HEK293T (cell line): Measurements from ENCODE around the gene GOLGA7B.

ENCODE experiments used
- CTCF ChIA-PET: fragments of 350-600 bp; formaldehyde crosslinking; extraction: SDS; loops from one replicate; lab custom pipeline; 2021; ENCODE audit warnings: antibody characterized with exemption, inconsistent platforms; lab: Yijun Ruan, JAX
- POLR2A ChIA-PET: fragments of 350-600 bp; formaldehyde crosslinking; extraction: SDS; loops from one replicate; lab custom pipeline; 2020; ENCODE audit warnings: antibody characterized with exemption, inconsistent platforms; lab: Yijun Ruan, JAX
- DNase-seq: peaks from one replicate; pipeline ENCODE4 v3.0.0; 2012; ENCODE audit warnings: mixed read lengths; ENCODE audit errors: extremely low spot score
- ARNT ChIP-seq: fragments of 450-650 bp; IDR thresholded peaks from 2 replicates; pipeline ENCODE4 v1.6.1; 2017; ENCODE audit warnings: mild to moderate bottlenecking
- BHLHE40 ChIP-seq: fragments of 450-650 bp; IDR thresholded peaks from 2 replicates; pipeline ENCODE4 v1.6.1; 2016; ENCODE audit warnings: mild to moderate bottlenecking, moderate library complexity, borderline replicate concordance
- CTBP1 ChIP-seq: fragments of 450-650 bp; IDR thresholded peaks from 2 replicates; pipeline ENCODE4 v1.6.1; 2016; ENCODE audit warnings: borderline replicate concordance
- ELF4 ChIP-seq: fragments of 450-650 bp; IDR thresholded peaks from 2 replicates; pipeline ENCODE4 v1.6.1; 2017; ENCODE audit warnings: antibody characterized with exemption
- FOXA1 ChIP-seq: fragments of 450-650 bp; IDR thresholded peaks from 2 replicates; pipeline ENCODE4 v1.6.1; 2016; ENCODE audit warnings: mild to moderate bottlenecking
- FOXK2 ChIP-seq: fragments of 450-650 bp; IDR thresholded peaks from 2 replicates; pipeline ENCODE4 v1.6.1; 2016; ENCODE audit warnings: mild to moderate bottlenecking
- FOXM1 ChIP-seq: fragments of 450-650 bp; IDR thresholded peaks from 2 replicates; pipeline ENCODE4 v1.6.1; 2017; ENCODE audit warnings: mild to moderate bottlenecking, borderline replicate concordance
- HDGF ChIP-seq: fragments of 450-650 bp; IDR thresholded peaks from 2 replicates; pipeline ENCODE4 v1.6.1; 2017; ENCODE audit warnings: antibody characterized with exemption, borderline replicate concordance
- L3MBTL2 ChIP-seq: fragments of 450-650 bp; conservative IDR thresholded peaks from 2 replicates; pipeline ENCODE4 v1.6.1; 2016; ENCODE audit warnings: mild to moderate bottlenecking
- LEF1 ChIP-seq: fragments of 450-650 bp; IDR thresholded peaks from 2 replicates; pipeline ENCODE4 v1.6.1; 2017; ENCODE audit warnings: mild to moderate bottlenecking, borderline replicate concordance
- NFRKB ChIP-seq: fragments of 450-650 bp; IDR thresholded peaks from 2 replicates; pipeline ENCODE4 v1.6.1; 2016; ENCODE audit warnings: mild to moderate bottlenecking, moderate library complexity
- SP1 ChIP-seq: fragments of 450-650 bp; IDR thresholded peaks from 2 replicates; pipeline ENCODE4 v1.6.1; 2017
- SUZ12 ChIP-seq: fragments of 450-650 bp; IDR thresholded peaks from 2 replicates; pipeline ENCODE4 v1.6.1; 2016; ENCODE audit warnings: mild to moderate bottlenecking
- TARDBP ChIP-seq: fragments of 450-650 bp; IDR thresholded peaks from 2 replicates; pipeline ENCODE4 v1.6.1; 2016
- ZNF384 ChIP-seq: fragments of 450-650 bp; IDR thresholded peaks from 2 replicates; pipeline ENCODE4 v1.6.1; 2016
- TF ChIP-seq, protein P1 (sequence below): fragments of 450-650 bp; IDR thresholded peaks from 2 replicates; pipeline ENCODE4 v1.6.1; 2016

The GOLGA7B gene

DNA sequence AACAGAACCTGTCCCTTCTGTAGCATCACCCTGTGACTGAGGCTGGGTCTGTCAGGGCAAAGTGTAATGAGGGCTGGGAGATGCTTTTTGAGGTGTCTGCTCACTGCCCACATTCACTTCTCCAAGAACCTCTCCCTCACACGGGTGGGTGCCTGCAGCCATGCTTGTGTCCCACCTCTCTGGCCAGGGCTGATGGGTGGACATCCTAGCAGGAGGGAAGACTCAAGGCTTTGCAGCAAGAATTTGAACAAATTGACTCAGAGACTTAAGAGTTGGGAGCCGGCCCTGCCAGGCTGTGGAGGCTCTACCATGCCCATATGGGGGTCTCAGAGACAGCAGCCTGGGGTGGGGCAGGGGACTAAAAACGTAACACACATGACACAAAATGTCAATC, 33.4 kb downstream of the GOLGA7B start:
- no peak for TF ChIP-seq CTBP1
- TF ChIP-seq LEF1: no peak
- no peak for TF ChIP-seq ZNF384
- TF ChIP-seq L3MBTL2: no peak
- no peak for TF ChIP-seq HDGF
- no peak for TF ChIP-seq ELF4
- no peak for TF ChIP-seq SP1
- TF ChIP-seq TARDBP: no peak
- TF ChIP-seq, protein P1, sequence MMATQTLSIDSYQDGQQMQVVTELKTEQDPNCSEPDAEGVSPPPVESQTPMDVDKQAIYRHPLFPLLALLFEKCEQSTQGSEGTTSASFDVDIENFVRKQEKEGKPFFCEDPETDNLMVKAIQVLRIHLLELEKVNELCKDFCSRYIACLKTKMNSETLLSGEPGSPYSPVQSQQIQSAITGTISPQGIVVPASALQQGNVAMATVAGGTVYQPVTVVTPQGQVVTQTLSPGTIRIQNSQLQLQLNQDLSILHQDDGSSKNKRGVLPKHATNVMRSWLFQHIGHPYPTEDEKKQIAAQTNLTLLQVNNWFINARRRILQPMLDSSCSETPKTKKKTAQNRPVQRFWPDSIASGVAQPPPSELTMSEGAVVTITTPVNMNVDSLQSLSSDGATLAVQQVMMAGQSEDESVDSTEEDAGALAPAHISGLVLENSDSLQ: no peak
- TF ChIP-seq ARNT: no peak
- TF ChIP-seq FOXA1: no peak
- TF ChIP-seq FOXM1: no peak
- no peak for TF ChIP-seq FOXK2
- no peak for TF ChIP-seq SUZ12
- no peak for TF ChIP-seq NFRKB
- TF ChIP-seq BHLHE40: no peak
- no peak for DNase-seq
- ChIA-PET POLR2A (no interaction called here), CTCF (no interaction called here)

DNA sequence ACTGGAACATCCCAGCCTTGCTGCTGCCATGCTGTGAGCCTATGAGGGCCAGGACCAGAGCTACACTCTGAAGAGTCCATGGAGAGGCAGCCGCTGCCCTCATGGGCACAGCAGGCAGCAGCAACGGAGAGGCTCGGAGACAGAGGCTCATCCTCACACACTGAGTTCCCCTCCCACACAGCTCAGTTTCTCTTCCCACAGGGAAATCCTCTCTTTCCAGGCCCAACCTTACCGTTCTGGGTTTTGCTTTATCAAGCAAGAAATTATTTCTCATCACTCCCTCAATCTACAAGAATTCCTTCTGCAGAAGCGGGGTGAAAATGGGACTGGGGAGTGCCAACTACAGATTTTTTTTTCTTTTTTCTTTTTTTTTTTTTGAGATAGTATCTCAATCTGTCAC, 36.6 kb downstream of the GOLGA7B start:
- POLR2A ChIA-PET: no interaction called here
- DNase-seq: no peak
- CTCF ChIA-PET: interaction anchor here (0.7 to 1.1 kb wide), 2 partner anchors 28 to 155 kb away, joined by 3 to 7 read pairs; no protein-coding TSS in a partner anchor

DNA sequence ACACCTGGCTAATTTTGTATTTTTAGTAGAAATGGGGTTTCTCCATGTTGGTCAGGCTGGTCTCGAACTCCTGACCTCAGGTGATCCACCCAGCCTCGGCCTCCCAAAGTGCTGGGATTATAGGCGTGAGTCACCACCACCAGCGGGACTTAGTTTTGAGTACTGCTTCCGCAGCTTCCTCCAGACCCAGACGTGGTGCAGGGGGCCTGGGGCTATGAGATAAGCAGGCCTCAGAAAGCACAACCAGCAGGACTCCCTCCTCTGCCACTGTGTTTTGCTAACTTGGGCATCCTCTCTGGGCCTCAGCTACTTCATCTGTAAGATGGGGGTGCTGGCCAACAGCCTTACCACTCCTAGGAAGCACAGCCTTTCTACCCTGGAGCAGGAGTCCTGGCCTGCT, 37.8 kb downstream of the GOLGA7B start:
- TF ChIP-seq L3MBTL2: no peak
- ChIA-PET CTCF (interaction anchor here (0.7 to 1.1 kb wide), 2 partner anchors 20 to 106 kb away, joined by 3 to 6 read pairs; no protein-coding TSS in a partner anchor), POLR2A (no interaction called here)
- no peak for DNase-seq

More for the DNA sequence above, 36.6 kb downstream of the GOLGA7B start:
- no peak for TF ChIP-seq ELF4
- no peak for TF ChIP-seq CTBP1
- TF ChIP-seq NFRKB: no peak

DNA sequence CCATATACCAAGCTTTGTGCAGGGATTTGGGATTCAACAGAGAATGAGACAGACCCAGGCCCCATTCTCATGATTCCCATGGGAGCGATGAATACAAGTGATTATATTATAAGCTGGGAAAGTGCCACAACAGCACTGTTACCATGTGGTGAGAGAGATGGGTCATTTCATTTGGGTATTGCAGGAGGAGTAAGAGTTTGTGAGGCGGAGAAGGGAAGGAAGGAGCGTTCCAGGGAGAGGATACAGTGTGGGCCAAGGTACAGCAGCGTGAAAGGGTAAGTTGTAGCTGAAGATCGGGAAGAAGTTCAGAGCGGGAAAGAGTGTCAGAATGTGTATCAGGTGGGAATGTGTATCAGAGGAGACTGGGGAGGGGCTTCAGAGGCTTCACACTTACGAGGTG, 38.5 kb downstream of the GOLGA7B start:
- no peak for DNase-seq
- TF ChIP-seq LEF1 (no peak), BHLHE40 (no peak), TARDBP (no peak), SUZ12 (no peak), HDGF (no peak)
- POLR2A ChIA-PET: interaction anchor here (0.9 kb wide), 1 partner anchor 27 kb away, joined by 3 read pairs; no protein-coding TSS in a partner anchor
- CTCF ChIA-PET: interaction anchor here (0.7 to 1.4 kb wide), 6 partner anchors 10 to 139 kb away, joined by 3 to 4 read pairs (median 3); no protein-coding TSS in a partner anchor

DNA sequence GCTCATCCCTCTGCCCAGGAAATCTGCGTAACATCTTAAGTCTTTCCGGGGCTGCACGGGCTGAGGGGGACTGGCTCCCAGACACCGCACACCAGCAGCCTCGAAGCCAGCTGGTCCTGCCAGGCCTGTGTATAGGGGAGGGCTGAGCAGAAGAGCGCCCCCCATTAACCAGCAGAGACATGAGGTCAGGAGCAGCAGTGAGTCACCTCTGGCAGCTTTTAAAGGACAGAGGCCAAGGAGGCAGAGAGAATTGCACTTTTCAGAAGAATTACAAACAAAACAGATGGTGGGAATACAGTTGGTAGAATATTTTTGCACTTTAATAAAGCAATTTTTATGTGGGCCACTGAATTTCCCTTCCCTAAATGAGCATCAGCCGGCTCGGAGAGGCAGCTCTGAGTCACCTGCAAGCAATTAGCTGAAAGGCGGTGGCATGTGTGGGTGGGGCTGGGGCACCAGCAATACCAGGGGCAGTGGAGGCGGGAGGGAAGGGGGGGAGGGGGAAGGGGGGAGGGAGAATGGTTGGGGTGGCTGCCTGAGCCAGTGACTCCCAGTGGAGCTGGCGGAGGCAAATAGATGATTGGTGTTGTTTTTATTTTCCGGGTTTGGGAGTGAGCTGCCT, 39.1 kb downstream of the GOLGA7B start:
- no peak for TF ChIP-seq TARDBP
- TF ChIP-seq CTBP1: no peak
- TF ChIP-seq L3MBTL2: no peak
- no peak for TF ChIP-seq LEF1
- no peak for TF ChIP-seq ELF4
- TF ChIP-seq ZNF384: no peak
- TF ChIP-seq FOXM1: no peak
- no peak for TF ChIP-seq FOXK2
- TF ChIP-seq NFRKB: no peak
- TF ChIP-seq BHLHE40: no peak
- no peak for TF ChIP-seq SUZ12
- TF ChIP-seq, protein P1: no peak
- no peak for TF ChIP-seq SP1
- TF ChIP-seq FOXA1: no peak
- no peak for TF ChIP-seq ARNT
- TF ChIP-seq HDGF: no peak
- ChIA-PET CTCF (interaction anchor here (0.6 to 1.4 kb wide), 8 partner anchors 9 to 139 kb away, joined by 3 to 4 read pairs (median 3); no protein-coding TSS in a partner anchor), POLR2A (interaction anchor here (0.9 to 1.0 kb wide), 3 partner anchors 8 to 39 kb away, joined by 3 to 4 read pairs (median 3); partner anchors contain the start of gene GOLGA7B)

DNA sequence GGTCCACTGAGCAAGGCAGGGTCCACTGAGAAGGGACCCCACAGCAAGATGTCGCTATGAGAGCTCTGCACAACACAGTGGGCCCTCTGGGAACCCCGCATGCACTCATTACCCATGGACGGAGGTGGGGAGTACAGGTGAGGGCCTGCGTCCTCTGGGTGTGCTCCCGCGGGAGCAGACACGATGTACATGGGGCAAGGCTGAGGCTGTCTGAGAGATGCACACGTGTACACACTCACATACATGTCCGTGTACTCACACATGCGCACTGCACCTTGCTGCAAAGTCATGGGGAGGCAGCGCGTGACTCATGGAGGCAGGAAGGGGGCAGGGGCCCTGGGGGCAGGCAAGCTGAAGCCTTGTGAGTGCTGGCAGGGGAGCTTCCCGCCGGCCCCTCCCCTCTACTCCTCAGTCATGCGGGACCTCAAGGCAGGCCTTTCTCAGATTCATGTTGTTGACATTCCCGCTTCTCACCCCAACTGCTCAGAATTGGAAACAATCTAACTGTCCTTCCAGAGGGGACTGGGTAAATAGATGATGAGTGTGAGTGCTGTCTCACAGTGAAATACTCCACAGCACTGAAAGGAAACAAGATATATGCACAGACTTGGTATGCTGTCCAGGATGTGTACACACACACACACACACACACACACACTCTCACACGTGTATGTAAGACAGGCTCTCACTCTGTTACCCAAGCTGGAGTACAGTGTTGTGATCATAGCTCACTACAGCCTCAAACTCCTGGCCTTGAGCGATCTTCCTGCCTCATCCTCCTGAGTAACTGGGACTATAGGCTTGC, 40.0 kb downstream of the GOLGA7B start:
- DNase-seq: no peak
- TF ChIP-seq LEF1: no peak
- TF ChIP-seq FOXA1: no peak
- no peak for TF ChIP-seq FOXM1
- no peak for TF ChIP-seq ZNF384
- TF ChIP-seq, protein P1: no peak
- TF ChIP-seq L3MBTL2: no peak
- TF ChIP-seq TARDBP: no peak
- no peak for TF ChIP-seq BHLHE40
- TF ChIP-seq ELF4: no peak
- TF ChIP-seq NFRKB: no peak
- no peak for TF ChIP-seq HDGF
- TF ChIP-seq FOXK2: no peak
- TF ChIP-seq SUZ12: no peak
- TF ChIP-seq ARNT: no peak
- no peak for TF ChIP-seq CTBP1
- no peak for TF ChIP-seq SP1
- ChIA-PET CTCF (interaction anchor here (0.6 to 1.4 kb wide), 5 partner anchors 13 to 70 kb away, joined by 3 to 4 read pairs (median 3); no protein-coding TSS in a partner anchor), POLR2A (interaction anchor here (0.9 to 1.3 kb wide), 3 partner anchors 9 to 40 kb away, joined by 3 to 4 read pairs (median 3); partner anchors contain the start of gene GOLGA7B)

More for the DNA sequence above, 39.1 kb downstream of the GOLGA7B start:
- DNase-seq: no peak
